OCI-LY3 (cell line): ENCODE measurements around the gene ADA.

Experiments
- EZH2phosphoT487 ChIP-seq: fragments of 200-600 bp; shearing (Covaris generic); IDR thresholded peaks from 2 replicates; pipeline ENCODE4 v1.6.1; 2018; ENCODE audit warnings: antibody characterized with exemption, mixed run types, low read depth
- TF ChIP-seq, protein P1 (sequence below): fragments of 200-600, 300-600 bp; sonication (generic); IDR thresholded peaks from 2 replicates; pipeline ENCODE4 v1.5.1; 2014; ENCODE audit warnings: antibody characterized with exemption, low read length, low read depth

DNA sequence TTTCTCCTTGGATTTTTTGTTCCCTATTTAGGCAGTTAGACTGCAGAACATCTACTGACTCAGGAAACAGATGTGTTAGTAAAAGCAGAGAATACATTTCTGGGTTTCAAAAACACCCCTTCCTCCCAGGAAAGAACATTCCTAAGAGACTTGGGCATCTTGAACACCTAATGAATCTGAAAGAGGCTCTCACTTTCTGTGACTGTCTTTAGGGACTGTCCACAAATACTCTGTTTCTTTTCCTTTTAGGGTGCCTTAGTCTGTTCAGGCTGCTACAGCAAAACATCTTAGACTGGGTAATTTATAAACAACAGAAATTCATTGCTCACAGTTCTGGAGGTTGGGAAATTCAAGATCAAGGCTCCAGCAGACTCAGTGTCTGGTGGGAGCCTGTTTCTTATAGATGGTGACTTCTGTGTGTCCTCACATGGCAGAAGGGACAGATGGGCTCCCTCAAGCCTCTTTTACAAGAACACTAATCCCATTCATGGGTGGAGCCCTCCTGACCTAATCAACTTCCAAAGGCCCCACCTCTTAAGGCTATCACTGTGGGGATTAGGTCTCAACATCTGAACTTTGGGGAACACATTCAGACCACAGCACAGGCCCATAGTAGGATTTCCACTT lies 44.3 kb upstream of the ADA start:
- TF ChIP-seq, protein P1, sequence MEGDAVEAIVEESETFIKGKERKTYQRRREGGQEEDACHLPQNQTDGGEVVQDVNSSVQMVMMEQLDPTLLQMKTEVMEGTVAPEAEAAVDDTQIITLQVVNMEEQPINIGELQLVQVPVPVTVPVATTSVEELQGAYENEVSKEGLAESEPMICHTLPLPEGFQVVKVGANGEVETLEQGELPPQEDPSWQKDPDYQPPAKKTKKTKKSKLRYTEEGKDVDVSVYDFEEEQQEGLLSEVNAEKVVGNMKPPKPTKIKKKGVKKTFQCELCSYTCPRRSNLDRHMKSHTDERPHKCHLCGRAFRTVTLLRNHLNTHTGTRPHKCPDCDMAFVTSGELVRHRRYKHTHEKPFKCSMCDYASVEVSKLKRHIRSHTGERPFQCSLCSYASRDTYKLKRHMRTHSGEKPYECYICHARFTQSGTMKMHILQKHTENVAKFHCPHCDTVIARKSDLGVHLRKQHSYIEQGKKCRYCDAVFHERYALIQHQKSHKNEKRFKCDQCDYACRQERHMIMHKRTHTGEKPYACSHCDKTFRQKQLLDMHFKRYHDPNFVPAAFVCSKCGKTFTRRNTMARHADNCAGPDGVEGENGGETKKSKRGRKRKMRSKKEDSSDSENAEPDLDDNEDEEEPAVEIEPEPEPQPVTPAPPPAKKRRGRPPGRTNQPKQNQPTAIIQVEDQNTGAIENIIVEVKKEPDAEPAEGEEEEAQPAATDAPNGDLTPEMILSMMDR: no peak
- no peak for TF ChIP-seq EZH2phosphoT487
